Left colon (tissue), 2 donors: ENCODE results near the gene TUBB6. TPM values are rescaled to one million over a fixed set of nuclear protein-coding genes. Genes with fewer than 3 reads are reported as not detected.

ENCODE experiments used
- ATAC-seq: fragments of 200-7000 bp; cut with Tn5 transposase; one replicate; pipeline ENCODE4 v1.9.1; 2020; ENCODE audit warnings: mild to moderate bottlenecking, moderate library complexity
- DNase-seq, 2 donors: peaks; one replicate each; pipeline ENCODE4 v3.0.0-alpha.2; 2020
- intact Hi-C, 2 donors: fragments of 100-400 bp; cut with DNase I in 1 of 2; cut with micrococcal nuclease in 1 of 2; formaldehyde crosslinking; loops; one replicate each; pipeline versions ENCODE4 v1.11.2 to v1.14.0; 2022; cut with DNase I, micrococcal nuclease
- long read RNA-seq: library from polyadenylated mRNA; unstranded; transcript quantifications from one replicate; pipeline ENCODE4 v2.0.0, GENCODE V29; 2021
- total RNA-seq, 2 donors: library from RNA; stranded (reverse); fragmentation: NEBNext Ultra II Directional; extraction: Animal tissue kit (Norgen Biotek cat#: 25700); gene quantifications; one replicate each; pipeline ENCODE4 v1.2.1, GENCODE V29; 2021
- donor health status: DM: no; HTN: no; CAD: no.
- donor health status: DM: yes; HTN: yes; CAD: no.

Gene TUBB6
- 10 to 100 TPM in 1 of 2 donors, 1 to 10 TPM in 1; 8.3 to 29.8 TPM for total RNA-seq
- long read RNA-seq, transcript TUBB6-201 (4 exons, 2,064 nt), result major isoform, 10 of 23 reads
- long read RNA-seq, partial matches to known transcripts, result 1 of 23 reads
- long read RNA-seq, other reads (novel, unspliced or antisense), result 7 of 23 reads

DNA sequence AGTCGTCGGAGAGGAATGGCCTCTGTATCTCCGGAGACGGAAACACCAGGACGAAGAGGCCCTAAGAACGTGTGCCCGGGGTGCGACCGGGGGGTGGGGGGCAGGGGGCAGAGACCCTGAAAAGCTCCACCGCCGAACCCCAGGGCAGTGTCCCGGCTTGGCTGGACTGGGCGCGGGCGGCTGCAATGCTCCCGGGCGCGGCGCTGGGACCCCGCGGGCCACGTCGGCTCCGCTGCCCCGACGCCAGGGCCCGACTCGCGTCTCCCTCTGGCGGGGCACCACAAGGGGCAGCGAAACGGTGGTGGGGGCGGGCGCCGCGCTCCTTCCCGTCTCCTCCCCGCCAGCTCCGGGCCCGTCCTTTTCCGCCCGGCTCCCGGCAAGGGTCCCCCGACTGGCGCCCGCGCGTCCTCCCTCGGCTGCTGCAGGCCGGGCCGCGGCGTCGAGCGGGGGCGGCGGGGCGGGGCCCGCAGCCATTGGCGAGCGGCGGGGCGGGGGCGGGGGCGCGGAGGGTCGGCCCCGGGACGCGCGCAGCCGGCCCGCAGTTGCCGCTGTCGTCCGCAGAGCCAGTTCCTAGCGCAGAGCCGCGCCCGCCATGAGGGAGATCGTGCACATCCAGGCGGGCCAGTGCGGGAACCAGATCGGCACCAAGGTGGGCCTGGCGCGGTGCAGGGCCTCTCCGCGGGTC lies at the start of gene TUBB6:
Gene TUBB6, plus strand, starts transcription at position 541 of the 685 bp plus-strand sequence. Its CDS starts 52 bp downstream, at position 593.
- DNase-seq (peak; percentile 51 to 58), ATAC-seq (peak; percentile 19)
- intact Hi-C loops, result no loop called here

DNA sequence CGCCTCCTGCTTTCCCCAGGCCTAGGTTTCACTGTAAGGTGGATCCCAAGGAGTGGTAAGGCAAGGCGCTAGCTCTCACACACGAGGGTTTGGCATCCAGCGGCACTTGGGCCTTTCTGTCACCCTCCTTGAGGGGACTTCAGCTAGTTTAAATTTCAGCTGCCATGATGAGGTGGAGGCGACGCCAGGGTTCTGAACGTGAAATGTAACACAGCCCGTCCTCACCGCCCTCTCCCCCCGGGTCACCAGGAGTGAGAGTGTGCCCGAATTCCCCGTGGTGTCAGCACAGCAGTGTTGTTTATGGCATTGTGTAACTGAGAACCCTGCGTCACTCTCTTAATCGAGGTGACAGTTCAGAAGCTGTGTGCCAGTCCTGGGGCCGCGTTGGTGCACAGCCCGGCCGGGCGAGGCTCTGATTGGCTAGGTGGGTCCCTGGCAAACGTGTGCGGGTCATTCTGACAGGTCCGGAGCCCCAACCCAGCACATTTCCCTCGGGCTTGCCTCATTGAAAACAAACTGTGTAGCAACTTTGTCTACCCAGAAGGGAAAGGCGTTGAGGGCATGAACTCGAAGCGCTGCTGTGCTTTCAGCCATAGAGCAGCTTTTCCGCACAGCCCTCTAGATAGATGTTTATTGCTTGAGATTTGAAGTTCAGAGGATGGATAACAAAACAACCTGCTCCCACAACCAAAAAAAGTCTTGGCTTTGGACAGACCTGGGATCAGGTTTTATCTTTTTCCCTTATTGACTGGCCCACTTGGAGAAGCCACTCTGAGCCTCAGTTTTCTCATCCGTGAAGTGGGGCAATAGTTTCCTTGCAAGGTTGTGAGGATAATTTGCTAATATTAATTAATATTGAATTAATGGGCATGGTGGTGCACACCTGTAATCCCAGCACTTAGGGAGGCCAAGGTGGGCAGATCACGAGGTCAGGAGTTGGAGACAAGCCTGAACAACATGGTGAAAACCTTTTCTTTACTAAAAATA lies 49.0 kb upstream of the TUBB6 start:
- intact Hi-C loops, result no loop called here
- ATAC-seq (no peak), DNase-seq (no peak)

DNA sequence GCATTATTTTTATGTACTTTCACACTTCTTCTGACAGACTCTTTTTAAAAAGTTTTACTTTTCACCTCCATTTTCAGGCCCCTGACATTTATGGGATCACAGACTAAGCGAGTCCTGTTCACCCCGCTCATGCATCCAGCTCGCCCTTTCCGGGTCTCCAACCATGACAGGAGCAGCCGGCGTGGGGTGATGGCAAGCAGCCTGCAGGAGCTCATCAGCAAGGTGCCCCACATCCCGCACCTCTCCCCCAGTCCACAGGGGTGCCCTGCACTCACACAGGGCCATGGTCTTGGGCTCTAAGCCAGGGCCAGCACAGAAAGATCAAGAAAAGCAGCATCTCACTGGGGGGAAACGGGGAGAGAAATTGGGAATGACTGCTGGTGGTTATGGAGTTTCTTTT lies 45.3 kb upstream of the TUBB6 start:
- DNase-seq (no peak), ATAC-seq (no peak)
- intact Hi-C loops, result no loop called here

DNA sequence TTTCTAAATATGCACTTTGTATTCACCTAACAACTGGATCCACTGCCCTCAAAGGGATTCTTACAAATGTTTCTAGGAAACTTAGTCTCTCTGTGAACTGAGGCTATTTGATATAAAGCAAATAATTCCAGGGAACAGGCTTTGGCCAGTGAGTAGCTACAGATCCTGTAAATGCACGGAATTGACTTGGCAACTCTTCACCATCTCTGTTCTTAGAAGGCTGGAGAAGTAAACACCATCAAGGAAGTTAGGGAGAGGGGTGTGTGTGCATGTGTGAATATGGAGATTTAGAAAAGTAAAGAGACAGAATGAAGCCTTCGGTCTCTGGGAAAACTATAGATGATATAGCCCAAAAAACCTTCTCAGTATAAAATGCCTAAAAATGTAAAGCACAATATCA lies 43.2 kb upstream of the TUBB6 start:
- intact Hi-C loops, result no loop called here
- DNase-seq (no peak), ATAC-seq (no peak)

DNA sequence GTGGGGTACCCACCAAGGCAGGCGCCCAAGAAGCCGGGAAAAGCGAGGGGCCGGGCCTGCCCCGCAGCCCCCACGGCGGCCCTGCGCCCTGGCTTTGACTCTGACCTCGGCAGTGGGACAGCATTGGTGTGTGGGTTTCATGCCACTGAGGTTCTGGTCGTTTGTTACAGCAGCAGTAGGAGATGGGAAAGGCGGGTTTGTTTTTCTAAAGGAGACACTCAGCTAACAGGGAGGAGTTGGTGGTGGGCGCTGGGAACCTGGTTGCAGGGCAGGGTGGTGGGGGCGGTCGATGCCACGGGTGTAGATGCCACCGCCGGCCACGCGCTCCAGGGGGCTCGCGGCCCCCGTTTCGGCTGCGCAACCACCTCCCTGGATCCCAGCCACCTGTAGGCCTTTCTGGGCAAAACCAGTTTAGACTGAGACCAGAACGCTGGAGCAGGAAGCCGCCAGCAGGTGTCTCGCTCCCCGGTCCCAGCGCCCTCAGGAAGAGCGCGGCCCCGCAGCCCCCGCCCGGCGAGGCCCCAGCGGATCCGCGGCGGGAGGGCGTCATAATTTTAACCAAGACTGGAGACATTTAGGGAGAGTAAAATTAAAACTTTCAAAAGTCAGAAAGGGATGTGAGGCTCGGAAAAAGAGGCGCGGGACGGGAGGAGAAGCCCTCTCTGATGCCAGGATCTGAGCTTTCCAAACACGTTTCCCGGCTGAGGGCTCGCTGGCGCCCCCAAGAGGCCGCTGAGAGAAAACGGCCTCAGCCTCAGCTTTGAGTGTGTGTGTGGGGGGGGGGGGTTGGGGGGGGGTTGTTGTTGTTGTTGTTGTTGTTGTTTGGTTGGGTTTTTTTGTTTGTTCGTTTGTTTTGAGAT lies 36.4 kb upstream of the TUBB6 start:
- intact Hi-C loops, result no loop called here
- ATAC-seq, result peak; percentile 99
- DNase-seq, result peak; percentile 56 to 81

DNA sequence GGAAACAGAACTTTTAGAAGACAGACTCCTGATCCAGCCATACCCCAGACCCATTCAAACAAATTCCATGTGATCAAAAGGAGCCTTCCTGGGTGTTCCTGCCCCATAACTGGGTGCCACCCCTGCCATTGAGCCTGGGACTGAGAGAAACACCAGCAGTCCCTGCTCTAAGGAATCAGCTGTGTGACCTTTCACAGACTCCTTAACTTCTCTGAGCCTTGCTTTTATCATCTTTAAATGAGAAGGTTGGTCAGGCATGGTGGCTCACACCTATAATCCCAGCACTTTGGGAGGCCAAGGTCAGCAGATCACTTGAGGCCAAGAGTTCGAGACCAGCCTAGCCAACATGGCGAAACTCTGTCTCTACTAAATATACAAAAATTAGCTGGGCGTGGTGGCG lies 33.2 kb upstream of the TUBB6 start:
- ATAC-seq, result no peak
- DNase-seq, result no peak
- intact Hi-C loops, result no loop called here

DNA sequence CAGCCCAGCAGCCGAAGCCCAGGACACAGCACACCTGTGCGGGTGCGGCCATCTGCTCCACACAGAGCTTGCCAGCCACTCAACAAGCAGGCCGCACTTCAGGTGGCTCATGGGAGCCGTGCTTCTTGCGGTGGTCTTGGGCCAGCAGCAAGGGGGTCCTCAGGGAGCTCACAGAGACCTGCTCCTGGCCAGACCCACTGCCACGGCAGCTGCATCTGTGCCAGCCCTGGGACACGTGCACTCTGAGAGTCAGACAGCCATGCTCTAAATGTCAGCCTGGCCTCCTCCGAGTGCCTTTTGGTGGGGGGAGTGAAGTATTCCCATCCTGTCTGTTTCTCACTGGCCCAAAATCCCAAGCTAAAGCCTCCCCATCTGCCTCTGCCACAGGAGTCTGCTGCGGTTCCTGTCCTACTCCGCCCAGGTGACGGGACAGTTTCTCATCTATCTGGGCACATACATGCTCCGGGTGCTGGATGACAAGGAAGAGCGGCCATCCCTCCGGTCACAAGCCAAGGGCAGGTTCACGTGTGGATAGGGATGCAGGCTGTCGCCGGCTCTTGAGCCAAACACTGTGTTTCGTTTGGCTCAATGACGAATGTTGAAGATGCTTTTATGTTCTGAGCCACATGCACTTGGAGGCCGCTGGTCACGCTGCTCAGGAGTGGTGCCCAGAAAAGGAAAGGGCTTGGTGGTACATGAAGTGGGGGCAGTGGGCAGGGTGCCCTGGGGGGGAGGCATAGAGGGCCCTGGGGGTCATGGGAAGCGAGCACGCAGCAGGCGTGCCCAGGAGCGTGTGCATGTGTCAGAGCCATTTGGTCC lies 31.1 kb upstream of the TUBB6 start:
- ATAC-seq (no peak), DNase-seq (no peak)
- intact Hi-C loops, result no loop called here

DNA sequence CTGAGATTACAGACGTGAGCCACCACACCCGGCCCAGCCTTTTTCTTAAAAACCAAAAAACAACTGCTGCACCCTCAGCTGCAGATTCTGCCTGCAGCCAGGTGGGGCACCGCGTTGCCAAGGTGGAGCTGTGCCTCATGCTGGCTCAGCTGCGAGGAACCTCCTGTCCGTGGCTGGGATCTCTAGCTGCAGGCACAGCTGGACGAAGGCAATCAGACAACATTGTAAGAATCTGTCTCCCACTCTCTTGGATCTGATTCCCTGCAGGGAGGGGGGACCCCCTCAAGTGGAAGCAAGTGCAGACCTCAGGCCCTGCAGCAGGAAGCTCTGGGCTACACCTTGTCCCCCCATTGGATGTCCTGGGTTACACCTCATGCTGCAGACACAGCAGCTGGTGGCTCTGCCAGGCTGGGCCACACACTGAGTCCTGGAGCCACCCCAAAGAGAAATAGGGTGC lies 29.8 kb upstream of the TUBB6 start:
- DNase-seq (no peak), ATAC-seq (no peak)
- intact Hi-C loops, result no loop called here

DNA sequence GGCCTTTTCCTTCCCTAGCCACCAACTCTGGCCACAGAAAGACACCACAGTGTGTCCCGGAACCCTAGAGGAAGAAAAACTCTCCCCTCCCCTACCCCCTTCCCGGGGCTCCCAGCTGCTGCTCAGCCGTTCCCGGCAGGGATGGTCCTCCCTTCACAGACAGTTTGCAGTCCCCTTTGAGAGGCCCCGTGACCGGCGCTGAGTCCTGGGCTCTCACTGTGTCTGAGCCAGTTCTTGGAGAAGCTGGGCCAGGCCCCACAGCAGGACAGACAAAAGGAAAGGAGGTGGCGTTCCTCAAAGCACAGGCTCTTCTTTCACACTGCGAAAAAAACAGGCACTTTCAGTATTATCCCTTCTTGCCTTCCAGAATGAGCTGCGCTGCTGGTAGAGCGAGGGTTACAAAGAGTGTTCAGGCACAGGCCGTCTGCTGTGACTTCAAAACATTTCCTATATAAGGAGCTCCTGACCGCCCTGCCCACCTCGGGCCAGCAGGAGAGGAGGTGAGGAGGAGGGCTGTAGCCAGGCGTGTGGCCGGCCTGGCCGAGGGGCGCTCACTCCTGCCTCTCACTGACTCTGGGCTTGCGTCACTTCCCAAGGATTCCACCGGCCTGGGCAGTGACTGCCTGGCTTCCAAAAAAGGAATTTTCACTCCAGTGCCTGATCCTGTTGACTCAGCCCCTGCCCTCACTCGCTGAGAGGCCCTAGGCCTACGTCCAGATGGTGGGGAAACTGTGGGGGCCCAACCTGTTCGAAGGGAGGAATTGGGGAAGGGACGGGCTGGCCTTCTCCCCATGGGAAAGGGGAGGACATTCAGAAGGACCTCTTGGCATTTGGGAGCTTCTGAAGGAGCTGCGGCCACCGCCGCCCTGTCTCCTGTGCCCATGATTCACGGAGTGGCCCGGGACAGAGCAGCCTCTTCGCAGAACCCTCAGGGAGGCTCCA lies 29.0 kb upstream of the TUBB6 start:
- intact Hi-C loops, result no loop called here
- peak; percentile 67 for ATAC-seq
- peak; percentile 40 to 82 for DNase-seq

DNA sequence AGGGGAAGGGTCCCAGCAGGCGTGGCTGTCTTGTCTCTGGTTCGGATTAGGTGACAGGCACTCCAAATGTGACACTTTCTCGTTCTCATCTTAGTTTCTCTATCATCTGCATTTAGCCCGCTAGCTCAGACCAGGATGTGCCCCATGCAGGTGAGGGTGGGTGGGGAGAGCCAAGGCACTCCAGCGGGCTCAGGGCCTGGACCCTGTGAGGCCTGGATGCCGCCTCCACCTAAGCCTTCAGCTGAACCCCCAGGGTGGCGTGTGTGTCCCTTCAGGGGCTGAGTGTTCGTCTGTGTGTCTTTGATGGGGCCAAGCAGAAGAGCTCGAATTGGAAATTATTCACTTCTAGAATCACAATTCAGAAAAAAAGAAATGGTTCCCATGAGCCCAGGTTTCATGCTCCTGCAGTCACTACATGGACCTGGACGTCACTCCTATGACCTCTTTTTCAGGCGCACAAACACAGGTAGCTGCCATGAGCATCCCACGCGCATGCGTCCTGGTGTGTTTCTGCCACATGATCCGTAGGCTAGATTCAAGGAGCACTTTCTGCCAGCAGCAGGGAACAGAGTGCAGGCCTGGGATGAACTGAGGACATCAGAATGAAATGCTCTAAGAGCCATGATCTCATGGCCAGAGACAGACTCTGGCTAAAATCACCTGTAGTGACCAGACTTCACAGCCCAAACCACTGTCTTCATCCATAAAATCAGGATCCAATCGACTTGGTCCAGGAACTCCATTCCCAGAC lies 28.1 kb upstream of the TUBB6 start:
- DNase-seq, result no peak
- no peak for ATAC-seq
- intact Hi-C loops, result no loop called here

DNA sequence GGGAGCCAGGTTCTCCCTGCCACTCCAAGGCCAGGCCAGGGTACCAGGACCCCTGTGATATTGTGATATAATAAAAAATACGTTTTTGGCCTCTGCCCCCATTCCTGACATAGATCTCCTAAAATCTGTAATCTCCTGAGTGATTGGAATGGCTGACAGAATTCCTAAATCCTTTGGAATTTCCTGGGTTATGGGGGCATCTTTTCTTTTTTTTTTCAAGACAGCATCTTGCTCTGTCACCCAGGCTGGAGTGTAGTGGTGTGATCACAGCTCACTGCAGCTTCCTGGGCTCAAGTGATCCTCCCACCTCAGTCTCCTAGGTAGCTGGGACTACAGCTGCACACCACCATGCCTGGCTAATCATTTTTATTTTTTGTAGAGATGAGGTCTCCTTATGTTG lies 26.2 kb upstream of the TUBB6 start:
- no peak for ATAC-seq
- DNase-seq, result no peak
- intact Hi-C loops, result no loop called here

DNA sequence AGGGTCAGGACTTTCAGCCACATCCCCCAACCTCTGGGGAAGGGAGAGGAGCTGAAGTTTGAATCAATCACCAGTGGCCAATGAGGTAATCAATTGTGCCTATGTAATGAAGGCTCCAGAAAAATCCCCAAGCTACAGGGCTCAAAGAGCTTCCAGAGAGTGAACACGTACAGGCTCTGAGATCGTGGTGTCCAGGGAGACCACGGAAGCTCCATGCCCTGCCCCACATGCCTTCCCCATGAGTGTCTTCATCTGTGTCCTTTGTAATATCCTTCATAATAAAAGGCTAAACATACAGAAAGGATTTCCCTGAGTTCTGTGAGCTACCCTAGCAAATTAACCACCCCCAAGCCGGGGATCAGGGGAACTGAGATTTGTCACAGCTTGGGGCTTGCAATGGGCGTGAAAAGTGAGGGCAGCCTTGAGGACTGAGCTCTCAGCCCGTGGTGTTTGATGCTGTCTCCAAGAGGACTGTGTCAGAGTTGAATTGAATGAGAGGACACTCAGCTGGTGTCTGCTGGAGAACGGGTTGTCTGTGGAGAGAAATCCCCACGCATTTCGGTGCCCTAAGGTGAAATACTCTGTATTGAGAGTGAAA lies 25.5 kb upstream of the TUBB6 start:
- ATAC-seq, result no peak
- intact Hi-C loops, result no loop called here
- no peak for DNase-seq

DNA sequence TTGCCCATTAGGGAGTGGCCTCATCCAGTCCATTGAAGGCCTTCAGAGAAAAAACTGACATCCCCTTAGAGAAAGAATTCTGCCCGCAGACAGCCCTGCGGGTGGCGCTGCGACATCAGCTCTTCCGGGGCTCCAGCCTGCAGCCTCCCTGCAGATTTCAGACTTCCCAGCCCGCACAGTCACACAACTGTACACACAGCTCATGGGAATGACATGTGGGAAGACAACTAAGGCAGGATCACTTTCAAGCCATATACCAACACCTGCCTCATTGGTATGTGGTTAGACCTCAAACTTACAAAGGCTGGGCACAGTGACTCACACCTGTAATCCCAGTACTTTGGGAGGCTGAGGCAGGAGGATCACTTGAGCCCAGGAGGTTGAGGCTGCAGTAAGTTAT lies 24.8 kb upstream of the TUBB6 start:
- no peak for ATAC-seq
- no peak for DNase-seq
- intact Hi-C loops, result no loop called here

DNA sequence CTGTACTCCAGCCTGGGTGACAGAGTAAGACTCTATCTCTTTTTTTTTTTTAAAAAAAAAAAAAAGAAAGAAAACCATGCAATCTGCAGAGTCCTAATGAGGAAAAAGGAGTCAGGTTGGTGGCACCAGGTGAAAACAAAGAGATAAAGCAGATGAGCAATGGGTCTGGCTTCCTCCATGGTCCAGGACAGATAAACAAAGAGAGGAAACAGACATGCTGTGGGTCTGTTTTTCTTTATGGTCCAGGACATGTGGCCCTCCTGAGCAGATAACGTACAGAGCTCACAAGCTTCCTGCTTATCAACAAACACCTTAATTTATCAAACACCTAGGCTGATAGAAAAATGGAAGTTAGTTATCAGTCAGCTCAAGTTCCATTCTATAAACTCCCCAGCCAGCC lies 24.4 kb upstream of the TUBB6 start:
- intact Hi-C loops, result no loop called here
- ATAC-seq, result no peak
- no peak for DNase-seq

DNA sequence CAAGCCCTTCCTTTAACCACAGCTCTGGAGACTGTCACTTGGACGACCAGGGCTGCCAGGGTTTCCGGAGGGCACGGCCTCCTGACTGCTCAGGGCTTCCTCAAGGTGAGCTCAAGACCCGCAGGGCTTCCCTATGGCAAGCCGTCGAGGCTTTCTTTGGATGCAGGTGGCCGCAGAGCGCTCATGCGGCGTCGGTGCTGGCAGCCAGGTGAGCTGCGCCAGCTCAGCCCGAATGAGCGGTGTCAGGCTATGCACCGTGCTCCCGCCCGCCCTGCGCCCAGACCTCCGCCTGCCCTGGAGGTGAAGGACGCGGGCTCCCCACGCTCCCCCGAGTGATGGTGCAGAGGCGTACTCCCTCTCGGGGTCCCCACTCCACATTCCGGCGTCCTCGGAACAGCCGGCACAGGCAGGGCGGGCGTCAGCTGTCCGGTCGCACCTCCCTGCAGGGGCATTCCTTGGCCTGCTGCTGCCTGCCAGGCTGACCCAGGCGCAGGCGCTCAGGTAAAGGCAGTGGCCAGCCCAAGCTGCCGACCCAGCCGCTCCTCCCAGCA lies 20.8 kb upstream of the TUBB6 start:
- no peak for DNase-seq
- peak; percentile 59 for ATAC-seq
- intact Hi-C loops, result no loop called here
